HG02884 (cell line): ENCODE results near the gene AKR1D1.
"Not testable (repeated sequence)": the region's sequence is repeated elsewhere in the genome, so short reads cannot be mapped to it uniquely, and the experiment has no call there.

Experiments used
- ATAC-seq: cut with Tn5 transposase; IDR thresholded peaks from one replicate; pipeline ENCODE4 v1.9.1; 2021; ENCODE audit warnings: mild to moderate bottlenecking, moderate library complexity; ENCODE audit not compliant: unreplicated experiment

Gene AKR1D1, protein sequence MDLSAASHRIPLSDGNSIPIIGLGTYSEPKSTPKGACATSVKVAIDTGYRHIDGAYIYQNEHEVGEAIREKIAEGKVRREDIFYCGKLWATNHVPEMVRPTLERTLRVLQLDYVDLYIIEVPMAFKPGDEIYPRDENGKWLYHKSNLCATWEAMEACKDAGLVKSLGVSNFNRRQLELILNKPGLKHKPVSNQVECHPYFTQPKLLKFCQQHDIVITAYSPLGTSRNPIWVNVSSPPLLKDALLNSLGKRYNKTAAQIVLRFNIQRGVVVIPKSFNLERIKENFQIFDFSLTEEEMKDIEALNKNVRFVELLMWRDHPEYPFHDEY

GRCh38 chr7:138076196-138076595 is at the start of gene AKR1D1:
Gene AKR1D1 (plus strand): TSS chr7:138076459. CDS start chr7:138076519, 60 bp downstream.
- ATAC-seq, result no peak

- ATAC-seq, result no peak
Measured at GRCh38 chr7:138027100-138027499, 49.2 kb upstream of the AKR1D1 start.

GRCh38 chr7:138029126-138029525 is 47.1 kb upstream of the AKR1D1 start:
- no peak for ATAC-seq

- ATAC-seq, result no peak
Measured at GRCh38 chr7:138029941-138030340, 46.3 kb upstream of the AKR1D1 start.

- ATAC-seq, result no peak
Measured at GRCh38 chr7:138030679-138031351, 45.4 kb upstream of the AKR1D1 start.

- peak; percentile 76 for ATAC-seq
Measured at GRCh38 chr7:138032186-138032585, 44.1 kb upstream of the AKR1D1 start.

GRCh38 chr7:138032770-138033169 is 43.5 kb upstream of the AKR1D1 start:
- ATAC-seq, result no peak

GRCh38 chr7:138033241-138033640 is 43.0 kb upstream of the AKR1D1 start:
- no peak for ATAC-seq

DNA sequence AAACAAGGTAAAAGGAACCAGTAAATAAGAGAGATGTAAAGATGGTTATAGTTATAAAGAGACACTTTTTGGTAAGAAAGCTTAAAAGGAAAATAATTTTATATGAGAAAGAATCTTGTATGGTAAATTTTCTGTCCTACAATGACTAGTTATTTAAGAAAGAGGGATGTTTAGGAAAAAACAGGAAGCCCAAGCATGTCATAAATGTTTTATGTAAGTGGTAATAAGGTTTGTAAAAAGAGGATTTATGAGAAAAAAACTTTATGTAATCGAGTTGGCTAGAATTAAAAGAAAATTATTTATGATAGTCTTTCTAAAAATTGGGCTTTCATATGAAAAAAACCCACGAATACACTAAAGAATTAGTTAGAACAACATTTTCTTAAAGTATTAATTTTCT is 40.1 kb upstream of the AKR1D1 start:
- ATAC-seq, result no peak

- not testable (repeated sequence) for ATAC-seq
Measured at GRCh38 chr7:138040063-138040462, 36.2 kb upstream of the AKR1D1 start.

DNA sequence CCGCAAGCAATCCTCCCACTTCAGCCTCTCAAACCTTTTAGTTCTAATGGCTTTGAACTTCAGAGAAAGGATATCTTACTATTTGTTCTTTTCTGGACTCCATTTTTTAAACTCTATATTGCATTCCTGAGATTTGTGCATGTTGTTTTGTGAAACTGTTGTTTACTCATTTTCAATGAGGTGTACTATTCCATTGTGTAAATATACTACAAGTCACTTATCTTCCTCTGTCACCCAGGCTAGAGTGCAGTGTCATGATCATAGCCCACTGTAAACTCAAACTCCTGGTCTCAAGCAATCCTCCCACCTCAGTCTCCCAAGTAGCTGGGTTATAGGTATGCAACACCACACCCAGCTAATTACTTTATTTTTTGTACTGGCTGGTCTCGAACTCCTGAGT is 31.4 kb upstream of the AKR1D1 start:
- no peak for ATAC-seq

GRCh38 chr7:138047907-138048306 is 28.4 kb upstream of the AKR1D1 start:
- ATAC-seq, result no peak

DNA sequence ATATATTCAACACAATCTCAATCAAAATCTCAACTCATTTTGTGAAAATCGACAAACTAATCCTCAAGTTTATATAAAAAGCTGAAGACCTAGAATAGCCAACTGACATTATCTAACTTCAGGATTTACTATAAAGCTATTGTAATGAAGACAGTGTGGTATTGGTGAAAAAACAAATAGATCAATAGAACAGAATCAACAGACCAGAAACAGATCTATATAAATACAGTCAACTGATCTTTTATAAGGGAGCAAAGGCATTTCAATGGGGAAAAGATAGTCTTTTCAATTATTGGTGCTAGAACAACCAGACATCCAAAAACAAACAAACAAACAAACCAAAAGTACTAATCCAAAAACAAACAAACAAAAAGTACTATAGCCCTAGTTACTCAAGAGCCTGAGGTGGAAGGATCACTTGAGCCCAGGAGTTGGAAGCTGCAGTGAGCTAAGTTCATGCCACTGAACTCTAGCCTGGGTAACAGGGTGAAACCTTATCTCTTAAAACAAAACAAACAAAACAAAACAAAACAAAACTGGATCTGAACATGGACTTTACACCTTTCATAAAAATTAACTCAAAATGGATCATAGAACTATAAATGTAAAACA is 26.6 kb upstream of the AKR1D1 start:
- ATAC-seq, result no peak

DNA sequence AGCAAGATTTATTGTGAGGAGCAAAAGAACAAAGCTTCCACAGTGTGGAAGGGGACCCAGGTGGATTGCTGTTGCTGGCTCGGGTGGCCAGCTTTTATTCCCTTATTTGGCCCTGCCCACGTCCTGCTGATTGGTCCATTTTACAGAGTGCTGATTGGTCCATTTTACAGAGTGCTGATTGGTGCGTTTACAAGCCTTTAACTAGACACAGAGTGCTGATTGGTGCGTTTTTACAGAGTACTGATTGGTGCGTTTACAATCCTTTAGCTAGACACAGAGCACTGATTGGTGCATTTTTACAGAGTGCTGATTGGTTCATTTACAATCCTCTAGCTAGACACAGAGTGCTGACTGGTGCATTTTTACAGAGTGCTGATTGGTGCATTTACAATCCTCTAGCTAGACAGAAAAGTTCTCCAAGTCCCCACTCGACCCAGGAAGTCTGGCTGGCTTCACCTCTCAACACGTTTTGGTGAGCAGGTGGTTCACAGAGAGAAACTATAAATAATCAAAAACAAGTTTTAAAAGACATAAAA is 24.5 kb upstream of the AKR1D1 start:
- ATAC-seq, result not testable (repeated sequence)

DNA sequence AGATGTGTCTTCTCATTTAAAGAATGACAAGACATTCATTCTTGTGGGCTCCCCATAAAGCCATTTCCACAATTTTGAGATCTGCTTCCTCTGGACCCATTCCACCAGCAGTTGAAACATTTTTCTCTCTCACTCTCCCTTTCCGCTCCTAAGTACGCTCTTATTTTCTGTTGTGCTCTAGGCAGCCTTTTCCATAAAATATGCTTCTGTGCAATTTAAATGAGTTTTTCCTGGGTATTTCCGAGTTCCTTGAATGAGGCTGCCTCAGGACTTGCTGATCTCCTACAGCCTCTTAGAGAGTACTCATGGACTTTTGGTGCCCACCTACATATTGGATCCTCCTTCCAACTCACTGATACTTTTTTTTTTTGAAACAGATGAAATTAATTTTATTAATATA is 23.6 kb upstream of the AKR1D1 start:
- no peak for ATAC-seq

DNA sequence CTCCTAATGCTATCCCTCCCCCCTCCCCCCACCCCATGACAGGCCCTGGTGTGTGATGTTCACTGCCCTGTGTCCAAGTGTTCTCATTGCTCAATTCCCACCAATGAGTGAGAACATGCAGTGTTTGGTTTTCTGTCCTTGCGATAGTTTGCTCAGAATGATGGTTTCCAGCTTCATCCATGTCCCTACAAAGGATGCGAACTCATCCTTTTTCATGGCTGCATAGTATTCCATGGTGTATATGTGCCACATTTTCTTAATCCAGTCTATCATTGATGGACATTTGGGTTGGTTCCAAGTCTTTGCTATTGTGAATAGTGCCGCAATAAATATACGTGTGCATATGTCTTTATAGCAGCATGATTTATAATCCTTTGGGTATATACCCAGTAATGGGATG is 20.6 kb upstream of the AKR1D1 start:
- ATAC-seq, result not testable (repeated sequence)

DNA sequence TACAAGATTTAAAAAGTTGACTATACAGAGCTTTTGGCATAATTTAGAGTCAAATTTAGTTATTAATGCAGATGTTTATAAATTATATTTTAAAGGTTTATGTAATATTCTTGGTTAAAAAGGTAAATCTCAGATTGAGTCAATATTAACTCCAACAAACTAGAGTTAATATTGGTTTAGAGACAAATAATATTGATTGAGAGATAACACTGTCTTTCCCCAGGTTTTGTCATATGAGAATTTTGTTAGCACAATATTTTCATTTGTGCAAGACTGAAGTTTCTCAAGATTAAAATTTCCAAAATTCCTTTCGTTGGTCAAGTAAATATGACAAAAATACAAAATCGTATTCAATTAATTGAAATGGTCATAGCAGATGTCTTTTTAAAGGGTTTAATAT is 12.9 kb upstream of the AKR1D1 start:
- no peak for ATAC-seq

- ATAC-seq, result no peak
Measured at GRCh38 chr7:138064856-138065357, 11.4 kb upstream of the AKR1D1 start.

GRCh38 chr7:138065827-138066226 is 10.4 kb upstream of the AKR1D1 start:
- no peak for ATAC-seq

DNA sequence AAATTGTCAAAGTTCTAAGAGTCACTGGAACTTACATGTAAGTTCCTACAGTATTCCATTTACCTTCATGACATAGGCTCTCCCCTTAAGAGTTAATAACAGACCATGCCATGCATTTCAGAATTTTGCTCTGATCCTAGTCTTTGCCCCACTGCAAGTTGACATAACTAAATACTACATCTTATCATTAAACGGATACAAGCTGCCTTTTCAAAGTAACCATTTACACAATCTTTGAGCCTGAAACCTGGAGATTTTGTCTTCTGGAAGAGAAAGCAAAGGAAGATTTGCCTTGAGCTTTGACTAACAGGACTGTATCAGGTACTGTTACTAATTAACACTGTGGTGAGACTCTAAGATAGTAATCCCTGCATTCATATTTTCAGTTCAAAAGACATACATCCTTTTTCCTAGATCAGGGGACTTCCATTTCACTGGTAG is 9.3 kb upstream of the AKR1D1 start:
- no peak for ATAC-seq

DNA sequence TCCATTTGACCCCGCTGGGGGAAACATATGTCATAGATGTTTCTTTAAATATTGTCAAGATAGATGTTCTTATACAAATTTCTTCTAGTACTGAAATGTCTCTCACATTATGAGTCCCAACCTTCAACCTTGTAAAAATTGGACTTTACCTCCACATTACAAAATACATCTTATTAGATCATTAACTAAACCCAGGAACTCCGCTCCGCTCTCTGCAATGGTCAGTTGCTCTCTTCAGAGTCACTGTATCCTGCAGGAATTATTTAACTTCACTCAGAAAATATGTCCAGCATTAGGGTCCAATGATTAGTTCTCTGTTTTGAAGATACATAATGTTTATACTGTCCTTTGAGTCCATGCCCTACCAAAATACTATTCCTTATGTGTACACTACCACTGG is 8.5 kb upstream of the AKR1D1 start:
- ATAC-seq, result no peak

GRCh38 chr7:138070908-138071307 is 5.4 kb upstream of the AKR1D1 start:
- ATAC-seq, result no peak
